DND-41 (cell line): Measurements from ENCODE around the gene RAB41.
"Not testable (repeated sequence)": the region's sequence is repeated elsewhere in the genome, so short reads cannot be mapped to it uniquely, and the experiment has no call there.

Experiments used
- ATAC-seq: fragments of 200-7000 bp; cut with Tn5 transposase; 3 replicates; pipeline ENCODE4 v1.9.1; 2021; ENCODE audit warnings: low read depth; ENCODE audit not compliant: insufficient read depth
- DNase-seq: peaks from one replicate; pipeline ENCODE4 v3.0.0-alpha.2; 2020
- H2AFZ ChIP-seq: 2 replicates; pipeline ENCODE4 v1.6.0; 2012; ENCODE audit warnings: low read depth, low read length
- H3K27ac ChIP-seq: 2 replicates; pipeline ENCODE4 v1.5.1; 2012; ENCODE audit warnings: low read length, inconsistent platforms
- H3K27me3 ChIP-seq: fragments of 200-600 bp; sonication (generic); 2 replicates; pipeline ENCODE4 v1.6.0; 2012; ENCODE audit warnings: low read length, mild to moderate bottlenecking, inconsistent platforms; ENCODE audit not compliant: insufficient read depth, poor library complexity
- H3K36me3 ChIP-seq: 2 replicates; pipeline ENCODE4 v1.5.1; 2012; ENCODE audit warnings: low read length, inconsistent platforms; ENCODE audit not compliant: insufficient read depth
- H3K4me1 ChIP-seq: 2 replicates; pipeline ENCODE4 v1.5.1; 2012; ENCODE audit warnings: mild to moderate bottlenecking, low read length; ENCODE audit not compliant: insufficient read depth
- H3K4me2 ChIP-seq: 2 replicates; pipeline ENCODE4 v1.6.0; 2012; ENCODE audit warnings: mild to moderate bottlenecking, moderate library complexity, low read length, inconsistent platforms; ENCODE audit not compliant: insufficient read depth
- H3K4me3 ChIP-seq, 2 experiments: fragments of 200-600 bp in 1 of 2; shearing (Covaris generic) in 1 of 2; 2 replicates each; pipeline ENCODE4 v1.5.1; 2012 to 2016; ENCODE audit warnings: inconsistent platforms in 2 of 2, low read length in 2 of 2, mild to moderate bottlenecking in 2 of 2, low read depth in 1 of 2, moderate library complexity in 1 of 2
- H3K79me2 ChIP-seq: 2 replicates; pipeline ENCODE4 v1.6.0; 2012; ENCODE audit warnings: low read length, inconsistent platforms; ENCODE audit not compliant: insufficient read depth
- H3K9ac ChIP-seq: 2 replicates; pipeline ENCODE4 v1.6.0; 2012; ENCODE audit warnings: low read depth, mild to moderate bottlenecking, inconsistent platforms, low read length, moderate library complexity
- H3K9me3 ChIP-seq: 2 replicates; pipeline ENCODE4 v1.5.1; 2012; ENCODE audit warnings: low read length, moderate library complexity, mild to moderate bottlenecking, inconsistent platforms; ENCODE audit not compliant: insufficient read depth, severe bottlenecking
- H4K20me1 ChIP-seq: 2 replicates; pipeline ENCODE4 v1.6.0; 2012; ENCODE audit warnings: low read length; ENCODE audit not compliant: insufficient read depth
- CTCF ChIP-seq: IDR thresholded peaks from 2 replicates; pipeline ENCODE4 v1.5.1; 2012; ENCODE audit warnings: borderline replicate concordance, low read length, moderate library complexity, mild to moderate bottlenecking; ENCODE audit not compliant: poor library complexity, severe bottlenecking; ENCODE audit errors: extremely low read depth
- EZH2 ChIP-seq: IDR thresholded peaks from 3 replicates; pipeline ENCODE4 v1.6.1; 2012; ENCODE audit warnings: borderline replicate concordance, low read depth, mild to moderate bottlenecking, moderate library complexity, low read length, inconsistent platforms; ENCODE audit not compliant: severe bottlenecking

RAB41 gene

GRCh38 chrX:70281951-70282350, at the start of gene RAB41:
Gene RAB41, plus strand, starts transcription at chrX:70282172. Its CDS starts 46 bp downstream, at chrX:70282218.
- Histone ChIP-seq H3K27ac (no peak within 1 kb of the TSS), H3K36me3 (peaks cover 4% of the 10 kb centered on the region; the same call in 1 of the 2 replicates), H3K4me3 (no peak within 1 kb of the TSS), H2AFZ (no peak within 1 kb of the TSS), H3K9me3 (no peaks in the 10 kb centered on the region), H3K27me3 (no peaks in the 10 kb centered on the region), H3K79me2 (no peaks in the 10 kb centered on the region), H3K9ac (no peak within 1 kb of the TSS), H4K20me1 (no peaks in the 10 kb centered on the region), H3K4me2 (no peak within 1 kb of the TSS), H3K4me1 (no peaks in the 10 kb centered on the region)
- DNase-seq (no peak), ATAC-seq (no peak)
- TF ChIP-seq EZH2 (no peak), CTCF (no peak)

GRCh38 chrX:70234355-70234754, 47.6 kb upstream of the RAB41 start, which contains the start of gene AWAT1:
Gene AWAT1, plus strand, starts transcription at chrX:70234655. Its CDS starts 41 bp downstream, at chrX:70234696.
- Histone ChIP-seq H3K9ac (no peak within 1 kb of the TSS), H3K4me3 (no peak within 1 kb of the TSS), H3K27ac (no peak within 1 kb of the TSS), H3K9me3 (no peaks in the 10 kb centered on the region), H3K27me3 (no peaks in the 10 kb centered on the region), H3K4me2 (no peak within 1 kb of the TSS), H3K4me1 (no peaks in the 10 kb centered on the region), H3K36me3 (no peaks in the 10 kb centered on the region), H2AFZ (no peak within 1 kb of the TSS), H3K79me2 (no peaks in the 10 kb centered on the region), H4K20me1 (no peaks in the 10 kb centered on the region)
- DNase-seq (no peak), ATAC-seq (no peak)
- TF ChIP-seq CTCF, result no peak
- TF ChIP-seq EZH2, result no peak

- H3K4me3 ChIP-seq, result no peak overlapping the region
- H3K27ac ChIP-seq, result no peak overlapping the region
- H2AFZ ChIP-seq, result no peak overlapping the region
- H3K36me3 ChIP-seq, result no peaks in the 10 kb centered on the region
- no peaks in the 10 kb centered on the region for H3K4me1 ChIP-seq
- no peaks in the 10 kb centered on the region for H3K27me3 ChIP-seq
- no peak overlapping the region for H3K4me2 ChIP-seq
- no peak for TF ChIP-seq EZH2
- TF ChIP-seq CTCF, result no peak
- ATAC-seq (no peak), DNase-seq (no peak)
- H3K9me3 ChIP-seq, result no peaks in the 10 kb centered on the region
- no peak overlapping the region for H3K9ac ChIP-seq
- H4K20me1 ChIP-seq, result no peaks in the 10 kb centered on the region
- H3K79me2 ChIP-seq, result no peaks in the 10 kb centered on the region
Measured at GRCh38 chrX:70240751-70241150, 41.2 kb upstream of the RAB41 start.

GRCh38 chrX:70241501-70241900, 40.5 kb upstream of the RAB41 start:
- H3K4me1 ChIP-seq, result no peaks in the 10 kb centered on the region
- H2AFZ ChIP-seq, result no peak overlapping the region
- H3K27me3 ChIP-seq, result no peaks in the 10 kb centered on the region
- H3K36me3 ChIP-seq, result no peaks in the 10 kb centered on the region
- DNase-seq (no peak), ATAC-seq (no peak)
- no peaks in the 10 kb centered on the region for H3K9me3 ChIP-seq
- no peak overlapping the region for H3K27ac ChIP-seq
- no peak overlapping the region for H3K4me2 ChIP-seq
- no peaks in the 10 kb centered on the region for H4K20me1 ChIP-seq
- no peak overlapping the region for H3K4me3 ChIP-seq
- no peak overlapping the region for H3K9ac ChIP-seq
- TF ChIP-seq EZH2 (no peak), CTCF (no peak)
- H3K79me2 ChIP-seq, result no peaks in the 10 kb centered on the region

DNA sequence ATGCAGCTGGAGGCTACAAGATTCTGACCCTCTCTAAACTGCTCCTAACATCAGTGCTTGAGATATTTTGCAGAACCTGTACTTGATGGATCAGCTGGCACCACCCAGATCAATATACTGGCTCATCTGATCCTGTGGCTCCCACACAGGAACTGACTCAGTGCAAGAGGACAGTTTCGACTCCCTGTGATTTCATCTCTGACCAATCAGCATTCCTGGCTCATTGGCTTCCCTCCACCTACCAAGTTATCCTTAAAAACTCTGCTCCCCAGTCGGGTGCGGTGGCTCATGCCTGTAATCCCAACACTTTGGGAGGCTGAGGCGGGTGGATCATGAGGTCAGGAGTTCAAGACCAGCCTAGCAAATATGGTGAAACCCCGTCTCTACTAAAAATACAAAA, 38.4 kb upstream of the RAB41 start:
- H3K9ac ChIP-seq, H3K9me3 ChIP-seq, H3K27ac ChIP-seq, H3K4me3 ChIP-seq, H2AFZ ChIP-seq, H3K79me2 ChIP-seq, H4K20me1 ChIP-seq, H3K36me3 ChIP-seq, ATAC-seq, H3K4me2 ChIP-seq, H3K27me3 ChIP-seq, DNase-seq, H3K4me1 ChIP-seq: not testable (repeated sequence)
